SHP77 treated with DMSO at 0.1 percent for 48 hours (cell line): ENCODE data around the gene INAFM2.

Experiments
- DNase-seq: peaks from one replicate; lab custom pipeline; 2025; lab: John Stamatoyannopoulos, UW

Gene INAFM2

GRCh38 chr15:40344631-40345120, 21.2 kb downstream of the INAFM2 start:
- peak; percentile 68 for DNase-seq

GRCh38 chr15:40345225-40345866, 21.9 kb downstream of the INAFM2 start:
- no peak for DNase-seq

DNA sequence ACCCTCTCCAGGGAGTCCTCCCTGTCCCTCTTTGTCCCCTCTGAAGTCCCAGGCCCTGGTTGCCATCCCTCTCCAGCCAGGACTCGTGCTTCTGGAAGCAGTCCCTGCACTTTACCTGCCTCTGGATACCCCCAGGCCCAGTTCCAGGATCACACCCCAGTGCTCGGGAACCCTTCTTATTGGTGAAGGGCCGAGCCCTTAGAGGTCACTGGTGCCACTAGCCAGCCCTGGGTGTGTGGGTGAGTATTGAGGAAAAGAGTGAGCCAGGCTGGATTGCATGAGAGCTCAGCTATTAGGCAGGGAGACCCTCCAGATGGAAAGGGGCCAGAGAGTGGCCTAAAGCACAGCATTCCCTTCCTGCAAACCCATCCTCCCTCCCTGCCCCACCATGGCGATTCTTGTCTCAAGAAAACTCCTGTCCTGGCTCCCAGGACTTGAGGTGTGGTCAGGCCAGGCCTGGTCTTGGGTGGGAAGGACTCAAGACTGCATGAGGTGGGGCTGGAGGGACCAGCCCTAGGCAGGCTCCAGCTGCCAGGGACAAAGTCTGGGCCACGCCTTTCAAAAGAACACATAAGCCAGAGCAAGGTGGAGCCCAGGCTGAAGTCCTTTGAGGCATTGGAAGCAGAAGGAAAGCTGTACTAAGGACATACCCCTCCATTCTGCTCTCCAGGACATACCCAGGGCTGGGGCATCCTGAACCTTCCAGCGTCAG, 22.5 kb downstream of the INAFM2 start:
- no peak for DNase-seq

DNA sequence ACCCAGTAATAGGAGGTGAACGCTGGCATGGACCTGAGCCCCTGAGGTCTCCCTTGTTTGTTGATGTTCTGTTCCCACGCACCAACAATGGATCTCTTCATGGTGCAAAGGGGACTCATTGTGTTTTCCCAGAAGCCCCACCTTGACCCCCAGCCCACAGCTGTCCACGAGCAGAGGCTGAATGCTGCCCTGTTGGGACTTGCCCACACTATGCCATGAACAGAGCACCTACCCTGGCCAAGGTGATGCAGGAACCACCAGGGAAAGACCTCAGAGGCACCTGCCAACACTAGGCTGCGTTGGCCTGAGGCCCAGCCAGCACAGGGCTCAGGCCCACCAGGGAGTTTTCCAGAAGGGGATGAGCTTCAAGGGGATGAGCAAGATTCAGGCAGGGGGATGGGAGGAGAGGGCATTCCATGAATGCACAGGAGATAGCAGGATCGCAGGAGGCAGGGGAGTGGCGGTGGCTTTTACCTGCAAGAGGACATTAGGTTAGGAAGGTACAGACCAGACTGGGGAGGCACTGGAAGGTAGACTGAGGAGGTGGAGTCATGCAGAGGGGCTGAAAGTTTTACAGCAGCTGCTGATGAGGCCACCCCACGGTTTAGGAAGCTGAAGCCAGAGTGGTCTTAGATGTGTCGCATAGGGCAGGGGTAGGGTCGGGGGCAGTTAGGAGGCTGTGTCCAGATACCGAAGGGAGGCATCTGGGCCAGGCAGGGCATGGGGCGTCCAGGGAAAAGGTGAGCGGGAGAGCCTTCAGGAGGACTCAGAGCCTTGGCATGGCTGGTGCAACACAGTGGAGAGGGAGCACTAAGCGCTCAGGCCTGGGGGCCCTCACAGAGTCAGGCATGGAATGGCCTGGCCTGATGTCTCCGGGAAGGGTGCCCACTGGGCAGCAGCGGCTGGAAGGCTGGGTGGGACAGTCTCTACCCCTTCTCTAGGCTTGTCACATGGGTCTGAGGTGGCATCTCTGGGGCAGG, 23.4 kb downstream of the INAFM2 start:
- DNase-seq = no peak

GRCh38 chr15:40347559-40348473, 24.3 kb downstream of the INAFM2 start:
- DNase-seq = no peak

GRCh38 chr15:40348474-40348870, 25.0 kb downstream of the INAFM2 start:
- no peak for DNase-seq

GRCh38 chr15:40349163-40349562, 25.7 kb downstream of the INAFM2 start:
- DNase-seq = no peak

DNA sequence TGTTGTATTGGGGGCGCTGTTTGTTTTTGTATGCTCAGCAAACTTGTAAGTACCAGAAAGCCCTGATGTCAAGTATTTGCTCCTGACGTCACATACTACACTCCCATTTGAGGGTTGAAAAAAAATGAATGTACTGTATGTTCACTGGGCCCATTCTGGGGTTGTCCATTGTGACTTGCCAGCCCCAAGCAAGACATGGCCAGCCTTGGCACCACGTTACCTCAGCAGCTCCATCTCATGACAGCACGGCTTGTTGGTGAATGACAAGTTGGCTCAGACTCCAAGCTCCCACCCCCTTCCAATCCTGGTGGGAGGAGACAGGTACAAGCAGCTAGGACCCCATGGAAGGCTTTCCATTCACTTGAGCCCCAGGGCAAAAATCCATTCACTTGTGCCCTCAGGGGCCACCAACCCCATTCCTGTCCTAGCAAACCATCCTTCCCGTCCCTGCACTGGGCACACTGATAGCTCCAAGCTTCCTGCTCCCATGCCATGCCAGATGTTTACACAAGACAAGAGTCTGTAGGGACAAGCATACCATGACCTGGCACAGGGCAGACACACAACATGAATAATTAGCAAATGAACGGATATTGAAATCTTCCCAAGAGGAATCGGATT, 28.9 kb downstream of the INAFM2 start:
- DNase-seq = no peak

GRCh38 chr15:40353697-40354096, 30.2 kb downstream of the INAFM2 start:
- no peak for DNase-seq

DNA sequence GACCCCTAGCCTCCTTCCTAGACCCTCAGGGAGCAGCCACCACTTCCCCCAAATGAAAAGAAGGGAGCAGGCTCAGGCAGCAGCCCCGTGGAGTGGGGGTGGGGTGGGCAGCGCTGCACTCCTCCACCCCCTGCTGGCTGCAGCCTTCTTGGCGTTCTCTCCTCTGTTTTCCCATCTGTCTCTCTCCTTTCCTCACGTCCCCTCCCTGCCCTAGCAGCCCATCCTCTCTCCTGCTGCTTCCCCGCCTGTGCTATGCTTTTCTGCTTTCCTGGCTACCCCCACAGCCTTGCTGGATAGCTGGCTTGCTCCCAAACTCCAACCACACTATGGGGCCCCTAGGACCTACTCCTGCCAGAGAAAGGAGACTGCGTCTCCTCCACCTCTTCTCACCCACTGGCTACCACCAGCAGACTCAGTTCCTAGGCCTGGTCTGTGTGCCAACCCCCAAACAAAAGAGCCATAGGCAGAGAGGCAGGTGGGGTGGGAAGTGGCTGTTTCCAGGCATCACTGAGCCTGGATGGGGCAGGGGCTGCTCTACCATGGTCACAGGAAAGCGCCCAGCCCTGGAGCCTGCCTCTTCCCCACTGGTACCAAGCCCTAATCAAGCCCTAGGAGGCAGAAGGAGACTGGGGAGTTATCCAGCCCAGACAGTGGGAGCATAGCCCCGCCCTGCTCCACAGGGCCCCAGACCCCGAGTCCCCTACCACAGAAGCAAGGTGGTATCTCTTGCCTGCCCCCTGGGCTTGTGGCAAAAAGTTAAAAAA, 31.1 kb downstream of the INAFM2 start:
- peak; percentile 28 for DNase-seq

DNA sequence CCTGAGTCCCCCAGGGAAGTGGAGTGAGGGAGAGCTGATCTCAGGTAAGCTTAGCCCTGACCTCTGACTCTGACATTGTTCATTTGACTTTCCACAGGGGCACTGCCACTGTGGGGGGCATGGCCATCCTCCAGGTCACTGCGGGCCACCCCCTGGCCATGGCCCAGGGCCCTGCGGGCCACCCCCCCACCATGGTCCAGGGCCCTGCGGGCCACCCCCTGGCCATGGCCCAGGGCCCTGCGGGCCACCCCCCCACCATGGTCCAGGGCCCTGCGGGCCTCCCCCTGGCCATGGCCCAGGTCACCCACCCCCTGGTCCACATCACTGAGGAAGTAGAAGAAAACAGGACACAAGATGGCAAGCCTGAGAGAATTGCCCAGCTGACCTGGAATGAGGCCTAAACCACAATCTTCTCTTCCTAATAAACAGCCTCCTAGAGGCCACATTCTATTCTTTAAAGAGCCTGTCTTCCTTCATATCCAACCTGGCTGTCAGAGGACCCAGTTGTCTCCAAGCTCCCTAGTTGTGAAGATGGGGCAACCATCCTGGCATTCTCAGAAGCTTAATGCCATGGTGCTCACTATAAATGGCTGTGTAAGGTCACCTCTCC, 32.6 kb downstream of the INAFM2 start:
- DNase-seq = no peak

GRCh38 chr15:40357246-40357645, 33.8 kb downstream of the INAFM2 start:
- DNase-seq = no peak

DNA sequence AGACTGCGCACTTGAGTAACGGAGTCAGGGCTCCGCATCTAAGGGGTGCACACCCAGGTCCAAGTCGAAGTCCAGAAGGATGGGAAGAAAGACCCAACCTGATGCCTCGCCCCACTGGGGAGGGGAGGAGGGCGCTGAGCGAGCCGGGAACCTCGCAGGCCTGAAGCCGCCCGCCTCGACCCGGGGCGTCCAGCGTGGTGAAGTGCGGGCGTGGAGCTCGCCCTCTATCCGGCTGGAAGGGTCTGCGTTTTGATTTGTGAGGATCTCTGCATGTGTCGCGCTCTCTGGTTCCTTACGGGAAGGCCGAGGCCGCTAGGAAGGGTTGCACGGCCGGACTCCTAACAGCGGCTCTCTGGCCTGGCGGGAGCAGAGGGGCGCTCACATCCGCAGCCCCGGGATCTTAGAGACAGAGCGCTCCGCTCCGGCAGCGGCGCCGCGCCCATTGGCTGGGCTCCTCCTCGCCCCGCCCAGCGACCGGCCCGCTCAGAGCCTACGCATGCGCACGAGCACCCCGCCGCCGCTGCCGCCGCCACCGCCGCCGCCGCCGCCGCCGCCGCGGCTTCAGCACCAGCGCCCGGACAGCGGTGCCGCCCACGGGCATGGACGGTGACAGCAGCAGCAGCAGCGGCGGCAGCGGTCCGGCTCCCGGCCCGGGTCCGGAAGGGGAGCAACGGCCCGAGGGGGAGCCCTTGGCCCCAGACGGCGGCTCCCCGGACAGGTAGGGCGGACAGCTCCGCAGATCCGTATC, 34.4 kb downstream of the INAFM2 start, which contains the start of gene DISP2:
Gene DISP2 (plus strand): TSS at position 497 of the 748 bp plus-strand sequence. CDS start 103 bp downstream, at position 600.
- peak; percentile 52 for DNase-seq

- DNase-seq = no peak
These were observed 35.2 kb downstream of the INAFM2 start for GRCh38 chr15:40358471-40359353.

DNA sequence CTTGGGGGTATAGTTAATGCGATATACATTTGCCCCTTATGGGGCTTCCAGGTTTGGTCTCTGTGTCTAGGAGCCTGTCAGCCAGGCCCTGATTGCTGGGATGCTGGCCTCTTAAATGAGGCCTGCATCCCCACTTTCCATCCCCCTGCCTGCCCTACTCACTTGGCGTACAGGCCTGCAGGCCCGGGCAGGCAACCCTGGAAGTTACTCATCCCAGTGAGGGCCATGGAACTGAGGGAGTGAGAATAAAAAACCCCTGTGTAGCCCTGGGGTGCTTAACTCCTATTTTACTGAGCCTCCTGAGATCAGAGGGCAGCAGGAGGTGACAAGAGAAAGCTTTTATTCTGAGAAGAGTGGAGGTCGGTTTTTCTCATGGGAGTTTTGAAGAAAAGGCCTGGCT, 36.5 kb downstream of the INAFM2 start:
- DNase-seq = no peak

GRCh38 chr15:40361640-40362039, 38.1 kb downstream of the INAFM2 start:
- no peak for DNase-seq

DNA sequence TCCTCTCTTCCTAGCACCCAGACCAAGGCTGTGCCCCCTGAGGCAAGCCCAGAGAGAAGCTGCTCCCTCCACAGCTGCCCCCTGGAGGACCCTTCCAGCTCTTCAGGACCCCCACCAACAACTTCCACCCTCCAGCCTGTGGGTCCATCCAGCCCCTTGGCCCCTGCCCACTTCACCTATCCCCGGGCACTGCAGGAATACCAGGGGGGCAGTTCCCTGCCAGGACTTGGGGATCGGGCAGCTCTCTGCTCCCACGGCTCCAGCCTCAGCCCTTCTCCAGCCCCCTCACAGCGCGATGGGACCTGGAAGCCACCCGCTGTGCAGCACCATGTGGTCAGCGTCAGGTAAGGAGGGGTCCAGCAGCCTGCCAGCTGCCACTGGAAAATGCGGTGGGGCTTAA, 40.1 kb downstream of the INAFM2 start:
- DNase-seq = no peak

- DNase-seq = no peak
These were observed 40.8 kb downstream of the INAFM2 start for GRCh38 chr15:40364251-40364650.
